ENCODE data around the gene PCDHGA6. TPM values are rescaled to one million over a fixed set of nuclear protein-coding genes. Genes with fewer than 3 reads are reported as not detected.

The PCDHGA6 gene
- total and polyA plus RNA-seq, 9 of the 15 experiments (the other 6 are each of a cell fraction or from before 2014, with no cell fraction given) = 0.01 to 0.18 (median 0.09) TPM; not detected in 1

DNA sequence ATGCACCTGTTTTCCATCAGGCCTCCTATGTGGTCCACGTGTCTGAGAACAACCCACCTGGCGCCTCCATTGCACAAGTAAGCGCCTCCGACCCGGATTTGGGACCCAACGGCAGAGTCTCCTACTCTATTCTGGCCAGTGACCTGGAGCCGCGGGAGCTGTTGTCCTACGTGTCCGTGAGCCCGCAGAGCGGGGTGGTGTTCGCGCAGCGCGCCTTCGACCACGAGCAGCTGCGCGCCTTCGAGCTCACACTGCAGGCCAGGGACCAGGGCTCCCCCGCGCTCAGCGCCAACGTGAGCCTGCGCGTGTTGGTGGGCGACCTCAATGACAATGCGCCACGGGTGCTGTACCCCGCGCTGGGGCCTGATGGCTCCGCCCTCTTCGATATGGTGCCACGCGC is 22.1 kb upstream of the PCDHGA6 start (continued):
- TF ChIP-seq, protein P1, sequence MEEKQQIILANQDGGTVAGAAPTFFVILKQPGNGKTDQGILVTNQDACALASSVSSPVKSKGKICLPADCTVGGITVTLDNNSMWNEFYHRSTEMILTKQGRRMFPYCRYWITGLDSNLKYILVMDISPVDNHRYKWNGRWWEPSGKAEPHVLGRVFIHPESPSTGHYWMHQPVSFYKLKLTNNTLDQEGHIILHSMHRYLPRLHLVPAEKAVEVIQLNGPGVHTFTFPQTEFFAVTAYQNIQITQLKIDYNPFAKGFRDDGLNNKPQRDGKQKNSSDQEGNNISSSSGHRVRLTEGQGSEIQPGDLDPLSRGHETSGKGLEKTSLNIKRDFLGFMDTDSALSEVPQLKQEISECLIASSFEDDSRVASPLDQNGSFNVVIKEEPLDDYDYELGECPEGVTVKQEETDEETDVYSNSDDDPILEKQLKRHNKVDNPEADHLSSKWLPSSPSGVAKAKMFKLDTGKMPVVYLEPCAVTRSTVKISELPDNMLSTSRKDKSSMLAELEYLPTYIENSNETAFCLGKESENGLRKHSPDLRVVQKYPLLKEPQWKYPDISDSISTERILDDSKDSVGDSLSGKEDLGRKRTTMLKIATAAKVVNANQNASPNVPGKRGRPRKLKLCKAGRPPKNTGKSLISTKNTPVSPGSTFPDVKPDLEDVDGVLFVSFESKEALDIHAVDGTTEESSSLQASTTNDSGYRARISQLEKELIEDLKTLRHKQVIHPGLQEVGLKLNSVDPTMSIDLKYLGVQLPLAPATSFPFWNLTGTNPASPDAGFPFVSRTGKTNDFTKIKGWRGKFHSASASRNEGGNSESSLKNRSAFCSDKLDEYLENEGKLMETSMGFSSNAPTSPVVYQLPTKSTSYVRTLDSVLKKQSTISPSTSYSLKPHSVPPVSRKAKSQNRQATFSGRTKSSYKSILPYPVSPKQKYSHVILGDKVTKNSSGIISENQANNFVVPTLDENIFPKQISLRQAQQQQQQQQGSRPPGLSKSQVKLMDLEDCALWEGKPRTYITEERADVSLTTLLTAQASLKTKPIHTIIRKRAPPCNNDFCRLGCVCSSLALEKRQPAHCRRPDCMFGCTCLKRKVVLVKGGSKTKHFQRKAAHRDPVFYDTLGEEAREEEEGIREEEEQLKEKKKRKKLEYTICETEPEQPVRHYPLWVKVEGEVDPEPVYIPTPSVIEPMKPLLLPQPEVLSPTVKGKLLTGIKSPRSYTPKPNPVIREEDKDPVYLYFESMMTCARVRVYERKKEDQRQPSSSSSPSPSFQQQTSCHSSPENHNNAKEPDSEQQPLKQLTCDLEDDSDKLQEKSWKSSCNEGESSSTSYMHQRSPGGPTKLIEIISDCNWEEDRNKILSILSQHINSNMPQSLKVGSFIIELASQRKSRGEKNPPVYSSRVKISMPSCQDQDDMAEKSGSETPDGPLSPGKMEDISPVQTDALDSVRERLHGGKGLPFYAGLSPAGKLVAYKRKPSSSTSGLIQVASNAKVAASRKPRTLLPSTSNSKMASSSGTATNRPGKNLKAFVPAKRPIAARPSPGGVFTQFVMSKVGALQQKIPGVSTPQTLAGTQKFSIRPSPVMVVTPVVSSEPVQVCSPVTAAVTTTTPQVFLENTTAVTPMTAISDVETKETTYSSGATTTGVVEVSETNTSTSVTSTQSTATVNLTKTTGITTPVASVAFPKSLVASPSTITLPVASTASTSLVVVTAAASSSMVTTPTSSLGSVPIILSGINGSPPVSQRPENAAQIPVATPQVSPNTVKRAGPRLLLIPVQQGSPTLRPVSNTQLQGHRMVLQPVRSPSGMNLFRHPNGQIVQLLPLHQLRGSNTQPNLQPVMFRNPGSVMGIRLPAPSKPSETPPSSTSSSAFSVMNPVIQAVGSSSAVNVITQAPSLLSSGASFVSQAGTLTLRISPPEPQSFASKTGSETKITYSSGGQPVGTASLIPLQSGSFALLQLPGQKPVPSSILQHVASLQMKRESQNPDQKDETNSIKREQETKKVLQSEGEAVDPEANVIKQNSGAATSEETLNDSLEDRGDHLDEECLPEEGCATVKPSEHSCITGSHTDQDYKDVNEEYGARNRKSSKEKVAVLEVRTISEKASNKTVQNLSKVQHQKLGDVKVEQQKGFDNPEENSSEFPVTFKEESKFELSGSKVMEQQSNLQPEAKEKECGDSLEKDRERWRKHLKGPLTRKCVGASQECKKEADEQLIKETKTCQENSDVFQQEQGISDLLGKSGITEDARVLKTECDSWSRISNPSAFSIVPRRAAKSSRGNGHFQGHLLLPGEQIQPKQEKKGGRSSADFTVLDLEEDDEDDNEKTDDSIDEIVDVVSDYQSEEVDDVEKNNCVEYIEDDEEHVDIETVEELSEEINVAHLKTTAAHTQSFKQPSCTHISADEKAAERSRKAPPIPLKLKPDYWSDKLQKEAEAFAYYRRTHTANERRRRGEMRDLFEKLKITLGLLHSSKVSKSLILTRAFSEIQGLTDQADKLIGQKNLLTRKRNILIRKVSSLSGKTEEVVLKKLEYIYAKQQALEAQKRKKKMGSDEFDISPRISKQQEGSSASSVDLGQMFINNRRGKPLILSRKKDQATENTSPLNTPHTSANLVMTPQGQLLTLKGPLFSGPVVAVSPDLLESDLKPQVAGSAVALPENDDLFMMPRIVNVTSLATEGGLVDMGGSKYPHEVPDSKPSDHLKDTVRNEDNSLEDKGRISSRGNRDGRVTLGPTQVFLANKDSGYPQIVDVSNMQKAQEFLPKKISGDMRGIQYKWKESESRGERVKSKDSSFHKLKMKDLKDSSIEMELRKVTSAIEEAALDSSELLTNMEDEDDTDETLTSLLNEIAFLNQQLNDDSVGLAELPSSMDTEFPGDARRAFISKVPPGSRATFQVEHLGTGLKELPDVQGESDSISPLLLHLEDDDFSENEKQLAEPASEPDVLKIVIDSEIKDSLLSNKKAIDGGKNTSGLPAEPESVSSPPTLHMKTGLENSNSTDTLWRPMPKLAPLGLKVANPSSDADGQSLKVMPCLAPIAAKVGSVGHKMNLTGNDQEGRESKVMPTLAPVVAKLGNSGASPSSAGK (IDR thresholded peaks at IDR 0.05) = no peak
- no peak for TF ChIP-seq POLR3G (IDR thresholded peaks at IDR 0.05; ENCODE audit: extremely low read depth, insufficient read length, insufficient replicate concordance)
- TF ChIP-seq, protein P2, sequence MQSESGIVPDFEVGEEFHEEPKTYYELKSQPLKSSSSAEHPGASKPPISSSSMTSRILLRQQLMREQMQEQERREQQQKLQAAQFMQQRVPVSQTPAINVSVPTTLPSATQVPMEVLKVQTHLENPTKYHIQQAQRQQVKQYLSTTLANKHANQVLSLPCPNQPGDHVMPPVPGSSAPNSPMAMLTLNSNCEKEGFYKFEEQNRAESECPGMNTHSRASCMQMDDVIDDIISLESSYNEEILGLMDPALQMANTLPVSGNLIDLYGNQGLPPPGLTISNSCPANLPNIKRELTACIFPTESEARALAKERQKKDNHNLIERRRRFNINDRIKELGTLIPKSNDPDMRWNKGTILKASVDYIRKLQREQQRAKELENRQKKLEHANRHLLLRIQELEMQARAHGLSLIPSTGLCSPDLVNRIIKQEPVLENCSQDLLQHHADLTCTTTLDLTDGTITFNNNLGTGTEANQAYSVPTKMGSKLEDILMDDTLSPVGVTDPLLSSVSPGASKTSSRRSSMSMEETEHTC (IDR thresholded peaks at IDR 0.05) = no peak
- TF ChIP-seq, protein P3, sequence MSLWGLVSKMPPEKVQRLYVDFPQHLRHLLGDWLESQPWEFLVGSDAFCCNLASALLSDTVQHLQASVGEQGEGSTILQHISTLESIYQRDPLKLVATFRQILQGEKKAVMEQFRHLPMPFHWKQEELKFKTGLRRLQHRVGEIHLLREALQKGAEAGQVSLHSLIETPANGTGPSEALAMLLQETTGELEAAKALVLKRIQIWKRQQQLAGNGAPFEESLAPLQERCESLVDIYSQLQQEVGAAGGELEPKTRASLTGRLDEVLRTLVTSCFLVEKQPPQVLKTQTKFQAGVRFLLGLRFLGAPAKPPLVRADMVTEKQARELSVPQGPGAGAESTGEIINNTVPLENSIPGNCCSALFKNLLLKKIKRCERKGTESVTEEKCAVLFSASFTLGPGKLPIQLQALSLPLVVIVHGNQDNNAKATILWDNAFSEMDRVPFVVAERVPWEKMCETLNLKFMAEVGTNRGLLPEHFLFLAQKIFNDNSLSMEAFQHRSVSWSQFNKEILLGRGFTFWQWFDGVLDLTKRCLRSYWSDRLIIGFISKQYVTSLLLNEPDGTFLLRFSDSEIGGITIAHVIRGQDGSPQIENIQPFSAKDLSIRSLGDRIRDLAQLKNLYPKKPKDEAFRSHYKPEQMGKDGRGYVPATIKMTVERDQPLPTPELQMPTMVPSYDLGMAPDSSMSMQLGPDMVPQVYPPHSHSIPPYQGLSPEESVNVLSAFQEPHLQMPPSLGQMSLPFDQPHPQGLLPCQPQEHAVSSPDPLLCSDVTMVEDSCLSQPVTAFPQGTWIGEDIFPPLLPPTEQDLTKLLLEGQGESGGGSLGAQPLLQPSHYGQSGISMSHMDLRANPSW (CRISPR knock-in tag; IDR thresholded peaks at IDR 0.05) = no peak
- TF ChIP-seq ZNF766 (CRISPR knock-in tag; conservative IDR thresholded peaks at IDR 0.05) = no peak
